Bronchial epithelial cell (primary cell): ENCODE measurements around the gene ITFG1. TPM values are rescaled to one million over a fixed set of nuclear protein-coding genes. Genes with fewer than 3 reads are reported as not detected.
"Not testable (repeated sequence)": the region's sequence is repeated elsewhere in the genome, so short reads cannot be mapped to it uniquely, and the experiment has no call there.

ENCODE experiments used
- DNase-seq: peaks from one replicate; pipeline ENCODE4 v3.0.0-alpha.2; 2010; ENCODE audit warnings: low read depth
- FAIRE-seq: peaks from 2 replicates; lab custom pipeline; 2011; peaks lifted over from hg19 to GRCh38; lab: Jason Lieb, UNC
- H3K27me3 ChIP-seq: 2 replicates; pipeline ENCODE4 v1.5.1; 2011; ENCODE audit warnings: low read length; ENCODE audit not compliant: control insufficient read depth, insufficient read depth
- H3K36me3 ChIP-seq: 2 replicates; pipeline ENCODE4 v1.5.1; 2011; ENCODE audit warnings: low read length; ENCODE audit not compliant: control insufficient read depth, insufficient read depth
- H3K4me3 ChIP-seq: 2 replicates; pipeline ENCODE4 v1.5.1; 2011; ENCODE audit warnings: mild to moderate bottlenecking, low read depth, low read length, control low read depth
- CTCF ChIP-seq: IDR thresholded peaks from 2 replicates; pipeline ENCODE4 v1.5.1; 2011; ENCODE audit warnings: mild to moderate bottlenecking, moderate library complexity, low read length, control low read depth, inconsistent platforms; ENCODE audit not compliant: insufficient read depth, severe bottlenecking
- total RNA-seq: library from RNA; depleted of rRNA; stranded (reverse); fragments of >200 nt; gene quantifications from 2 replicates; pipeline ENCODE4 v1.2.1, GENCODE V29; 2014

Gene ITFG1
- total RNA-seq, 1 donor from 2014 or later: 47.4 TPM

- no peaks in the 10 kb centered on the region for H3K36me3 ChIP-seq
- FAIRE-seq (no peak), DNase-seq (no peak)
- H3K4me3 ChIP-seq: no peak overlapping the region
- no peak for TF ChIP-seq CTCF
- H3K27me3 ChIP-seq: no peaks in the 10 kb centered on the region
Observed at GRCh38 chr16:47359478-47359877, 101.4 kb downstream of the ITFG1 start.

- Histone ChIP-seq H3K27me3 (no peaks in the 10 kb centered on the region), H3K36me3 (no peaks in the 10 kb centered on the region), H3K4me3 (no peak overlapping the region)
- TF ChIP-seq CTCF: no peak
- FAIRE-seq (no peak), DNase-seq (peak; percentile 24)
Observed at GRCh38 chr16:47358816-47359215, 102.0 kb downstream of the ITFG1 start.

GRCh38 chr16:47349029-47349428, 111.8 kb downstream of the ITFG1 start:
- DNase-seq, H3K27me3 ChIP-seq, H3K4me3 ChIP-seq, H3K36me3 ChIP-seq, FAIRE-seq: not testable (repeated sequence)

- H3K36me3 ChIP-seq, DNase-seq, H3K27me3 ChIP-seq, H3K4me3 ChIP-seq, FAIRE-seq: not testable (repeated sequence)
Observed at GRCh38 chr16:47347021-47347696, 113.7 kb downstream of the ITFG1 start.

- TF ChIP-seq CTCF: no peak
- Histone ChIP-seq H3K36me3 (no peaks in the 10 kb centered on the region), H3K4me3 (no peak overlapping the region), H3K27me3 (no peaks in the 10 kb centered on the region)
- FAIRE-seq (no peak), DNase-seq (no peak)
Observed at GRCh38 chr16:47342055-47342454, 118.8 kb downstream of the ITFG1 start.

GRCh38 chr16:47330562-47330961, 130.3 kb downstream of the ITFG1 start:
- H3K36me3 ChIP-seq: not testable (repeated sequence)

GRCh38 chr16:47324309-47324708, 136.6 kb downstream of the ITFG1 start:
- FAIRE-seq, DNase-seq, H3K4me3 ChIP-seq, H3K27me3 ChIP-seq, H3K36me3 ChIP-seq: not testable (repeated sequence)

More at GRCh38 chr16:47330562-47330961, 130.3 kb downstream of the ITFG1 start:
- not testable (repeated sequence) for H3K27me3 ChIP-seq, FAIRE-seq, DNase-seq, H3K4me3 ChIP-seq

- DNase-seq: no peak
- Histone ChIP-seq H3K36me3 (no peaks in the 10 kb centered on the region), H3K4me3 (no peak overlapping the region), H3K27me3 (no peaks in the 10 kb centered on the region)
- no peak for FAIRE-seq
- TF ChIP-seq CTCF: no peak
Observed at GRCh38 chr16:47323241-47323640, 137.6 kb downstream of the ITFG1 start.
